H1 (cell line): Measurements from ENCODE around the gene GPC4. TPM values are rescaled to one million over a fixed set of nuclear protein-coding genes. Genes with fewer than 3 reads are reported as not detected.

Experiments
- CTCF ChIA-PET: fragments of 300-600 bp; sonication (Branson Sonifier 250); formaldehyde crosslinking; loops from one replicate; lab custom pipeline; 2021; ENCODE audit not compliant: partially characterized antibody; lab: Charles Lee
- POLR2A ChIA-PET: fragments of 300-600 bp; sonication (Branson Sonifier 250); formaldehyde crosslinking; loops from one replicate; lab custom pipeline; 2021; ENCODE audit warnings: inconsistent platforms; ENCODE audit not compliant: partially characterized antibody; lab: Charles Lee
- DNase-seq, 2 experiments: peaks; one replicate each; pipeline versions ENCODE4 v3.0.0 to v3.0.0-alpha.2; 2010 to 2022; ENCODE audit warnings: low spot score in 2 of 2, low read depth in 1 of 2, mixed read lengths in 1 of 2
- FAIRE-seq: peaks from 2 replicates; lab custom pipeline; 2011; peaks lifted over from hg19 to GRCh38; lab: Jason Lieb, UNC
- H2AFZ ChIP-seq: 2 replicates; pipeline ENCODE4 v1.8.1; 2012; ENCODE audit warnings: low read length, inconsistent platforms
- H2AK5ac ChIP-seq: 2 replicates; pipeline ENCODE4 v1.6.1; 2013; ENCODE audit warnings: low read depth, low read length
- H2BK120ac ChIP-seq: replicated peaks from 2 replicates; pipeline ENCODE3; 2013; ENCODE audit warnings: low read depth, low read length, inconsistent platforms
- H2BK12ac ChIP-seq: 2 replicates; pipeline ENCODE4 v1.6.1; 2013; ENCODE audit warnings: low read depth, low read length
- H2BK15ac ChIP-seq: 2 replicates; pipeline ENCODE4 v1.6.1; 2013; ENCODE audit warnings: low read length
- H2BK20ac ChIP-seq: 2 replicates; pipeline ENCODE4 v1.6.1; 2013; ENCODE audit warnings: low read length
- H2BK5ac ChIP-seq: 2 replicates; pipeline ENCODE4 v1.6.1; 2013; ENCODE audit warnings: low read depth, low read length
- H3K14ac ChIP-seq: 2 replicates; pipeline ENCODE4 v1.6.1; 2013; ENCODE audit warnings: inconsistent platforms; ENCODE audit not compliant: insufficient read length
- H3K18ac ChIP-seq: 2 replicates; pipeline ENCODE4 v1.6.1; 2013; ENCODE audit warnings: low read length; ENCODE audit errors: extremely low read depth
- H3K23ac ChIP-seq: 2 replicates; pipeline ENCODE4 v1.6.1; 2013; ENCODE audit warnings: inconsistent platforms; ENCODE audit not compliant: insufficient read length
- H3K23me2 ChIP-seq: 2 replicates; pipeline ENCODE4 v1.6.1; 2013; ENCODE audit warnings: low read depth, low read length
- H3K27ac ChIP-seq: 2 replicates; pipeline ENCODE4 v1.6.1; 2011; ENCODE audit warnings: low read depth, low read length, inconsistent platforms
- H3K27me3 ChIP-seq, 4 experiments: replicated peaks in 1 of 4; 1 replicate in 1 of 4; 2 replicates in 3 of 4; pipeline versions ENCODE4 v1.6.1 to v1.8.1; 2011 to 2013; ENCODE audit warnings: low read length in 3 of 4, mild to moderate bottlenecking in 3 of 4, inconsistent platforms in 2 of 4, mixed read lengths in 2 of 4, moderate library complexity in 1 of 4; ENCODE audit not compliant: control insufficient read depth in 3 of 4, insufficient read depth in 3 of 4; ENCODE audit errors: extremely low read depth in 1 of 4
- H3K36me3 ChIP-seq, 4 experiments: 2 replicates each; pipeline versions ENCODE4 v1.6.1 to v1.8.1; 2011 to 2013; ENCODE audit warnings: mild to moderate bottlenecking in 4 of 4, low read length in 3 of 4, moderate library complexity in 2 of 4, control low read depth in 1 of 4, inconsistent platforms in 1 of 4; ENCODE audit not compliant: insufficient read depth in 4 of 4, control insufficient read depth in 2 of 4
- H3K4ac ChIP-seq: replicated peaks from 2 replicates; pipeline ENCODE3; 2013; ENCODE audit warnings: low read length, low read depth, mixed read lengths, inconsistent platforms; ENCODE audit not compliant: insufficient read length
- H3K4me1 ChIP-seq, 4 experiments: replicated peaks in 1 of 4; 1 replicate in 1 of 4; 2 replicates in 3 of 4; pipeline versions ENCODE4 v1.6.1 to v1.8.1; 2011 to 2013; ENCODE audit warnings: low read length in 3 of 4, inconsistent platforms in 2 of 4, mixed read lengths in 1 of 4; ENCODE audit not compliant: insufficient read depth in 4 of 4, control insufficient read depth in 3 of 4
- H3K4me2 ChIP-seq, 2 experiments: 2 replicates each; pipeline versions ENCODE4 v1.6.1 to v1.8.1; 2011 to 2013; ENCODE audit warnings: low read depth in 2 of 2, low read length in 2 of 2, control low read depth in 1 of 2, inconsistent platforms in 1 of 2, mild to moderate bottlenecking in 1 of 2; ENCODE audit not compliant: insufficient read depth in 1 of 2
- H3K4me3 ChIP-seq, 4 experiments: fragments of 200-600, 300-600 bp in 1 of 4; sonication (generic), shearing (Covaris generic), sonication (Bioruptor Twin) in 1 of 4; 2 replicates each; pipeline versions ENCODE4 v1.5.1 to v1.8.1; 2011 to 2016; ENCODE audit warnings: low read length in 4 of 4, low read depth in 3 of 4, control low read depth in 2 of 4, inconsistent platforms in 2 of 4, mild to moderate bottlenecking in 2 of 4, mixed read lengths in 1 of 4, moderate library complexity in 1 of 4; ENCODE audit not compliant: insufficient read depth in 2 of 4; ENCODE audit errors: extremely low read depth in 1 of 4
- H3K56ac ChIP-seq: replicated peaks from 2 replicates; pipeline ENCODE3; 2013; ENCODE audit warnings: low read depth, mild to moderate bottlenecking, mixed read lengths, low read length, inconsistent platforms; ENCODE audit not compliant: insufficient read length
- H3K79me1 ChIP-seq: 2 replicates; pipeline ENCODE4 v1.6.1; 2013; ENCODE audit warnings: low read depth, low read length, control low read depth
- H3K79me2 ChIP-seq, 2 experiments: 2 replicates each; pipeline versions ENCODE4 v1.6.1 to v1.8.1; 2012 to 2013; ENCODE audit warnings: low read length in 2 of 2, mild to moderate bottlenecking in 2 of 2, inconsistent platforms in 1 of 2; ENCODE audit not compliant: insufficient read depth in 2 of 2, control insufficient read depth in 1 of 2
- H3K9ac ChIP-seq, 4 experiments: replicated peaks in 1 of 4; 1 replicate in 1 of 4; 2 replicates in 3 of 4; pipeline versions ENCODE4 v1.6.1 to v1.8.1; 2011 to 2013; ENCODE audit warnings: low read depth in 3 of 4, low read length in 3 of 4, control low read depth in 2 of 4, mild to moderate bottlenecking in 2 of 4, moderate library complexity in 2 of 4, inconsistent platforms in 1 of 4; ENCODE audit errors: extremely low read depth in 1 of 4
- H3K9me3 ChIP-seq, 2 experiments: 2 replicates each; pipeline versions ENCODE4 v1.6.1 to v1.8.1; 2012 to 2013; ENCODE audit warnings: mild to moderate bottlenecking in 2 of 2, moderate library complexity in 2 of 2, control low read depth in 1 of 2, inconsistent platforms in 1 of 2, low read depth in 1 of 2, low read length in 1 of 2, mixed read lengths in 1 of 2; ENCODE audit not compliant: insufficient read depth in 2 of 2
- H4K20me1 ChIP-seq, 2 experiments: replicated peaks in 1 of 2; 2 replicates each; pipeline versions ENCODE3 to v1.8.1; 2011 to 2013; ENCODE audit warnings: inconsistent platforms in 2 of 2, low read length in 2 of 2, mild to moderate bottlenecking in 1 of 2; ENCODE audit not compliant: insufficient read depth in 2 of 2, control insufficient read depth in 1 of 2
- H4K5ac ChIP-seq: 2 replicates; pipeline ENCODE4 v1.6.1; 2013; ENCODE audit warnings: low read length, low read depth, mixed read lengths, inconsistent platforms; ENCODE audit not compliant: insufficient read length
- H4K8ac ChIP-seq: 2 replicates; pipeline ENCODE4 v1.8.0; 2013; ENCODE audit warnings: mild to moderate bottlenecking, moderate library complexity, low read length, inconsistent platforms; ENCODE audit not compliant: insufficient read depth; ENCODE audit errors: extremely low read depth
- H4K91ac ChIP-seq: replicated peaks from 2 replicates; pipeline ENCODE3; 2013; ENCODE audit warnings: low read length, mixed read lengths, inconsistent platforms; ENCODE audit not compliant: insufficient read length
- ASH2L ChIP-seq: fragments of 200-600, 300-600 bp; sonication (generic); IDR thresholded peaks from one replicate; pipeline ENCODE4 v1.7.1; 2017; ENCODE audit warnings: low read length
- ATF2 ChIP-seq: IDR thresholded peaks from 2 replicates; pipeline ENCODE4 v1.6.1; 2012; ENCODE audit warnings: low read length, inconsistent platforms
- GTF2F1 ChIP-seq: IDR thresholded peaks from 2 replicates; pipeline ENCODE4 v1.6.1; 2012; ENCODE audit warnings: low read depth, low read length, improper control_type of control experiment, borderline replicate concordance
- KDM5A ChIP-seq: fragments of 200-600 bp; IDR thresholded peaks from 2 replicates; pipeline ENCODE4 v1.7.1; 2012; ENCODE audit warnings: mild to moderate bottlenecking, low read length, inconsistent platforms, mixed read lengths
- RAD21 ChIP-seq, 2 experiments: IDR thresholded peaks in 1 of 2; conservative IDR thresholded peaks in 1 of 2; 2 replicates each; pipeline ENCODE4 v1.6.1; 2011; ENCODE audit warnings: low read depth in 2 of 2, low read length in 2 of 2, improper control_type of control experiment in 1 of 2, inconsistent platforms in 1 of 2, mild to moderate bottlenecking in 1 of 2, moderate library complexity in 1 of 2
- SIN3A ChIP-seq, 2 experiments: IDR thresholded peaks in 1 of 2; conservative IDR thresholded peaks in 1 of 2; 2 replicates each; pipeline ENCODE4 v1.6.1; 2011 to 2012; ENCODE audit warnings: low read length in 2 of 2, improper control_type of control experiment in 1 of 2, low read depth in 1 of 2, mild to moderate bottlenecking in 1 of 2
- TAF1 ChIP-seq: IDR thresholded peaks from 2 replicates; pipeline ENCODE4 v1.6.1; 2011; ENCODE audit warnings: mild to moderate bottlenecking, low read depth, low read length
- ZNF274 ChIP-seq: IDR thresholded peaks from 2 replicates; pipeline ENCODE4 v1.7.0; 2012; ENCODE audit warnings: low read length, borderline replicate concordance; ENCODE audit errors: extremely low read depth
- WGBS, 2 experiments: shearing (Covaris generic) in 1 of 2; methylation state at CpG; one replicate each; pipeline versions ENCODE4 v1.1.6 to v1.1.7; 2013 to 2015; ENCODE audit warnings: low lambda C conversion rate in 2 of 2, mixed read lengths in 2 of 2, inconsistent platforms in 1 of 2, low coverage in 1 of 2, missing lambda C conversion rate in 1 of 2; ENCODE audit not compliant: insufficient replicate concordance in 2 of 2, insufficient coverage in 1 of 2, insufficient read length in 1 of 2; ENCODE audit errors: extremely low coverage in 1 of 2, missing lambda C conversion rate in 1 of 2; 5-methylcytosine and 5-hydroxymethylcytosine counted together
- polyA plus RNA-seq, 7 experiments: library from polyadenylated mRNA; depleted of rRNA in 3 of 7; stranded (reverse) in 5 of 7; unstranded in 2 of 7; fragments of >200 nt in 5 of 7; fragments of 200-250 nt in 2 of 7; gene quantifications; 1 replicate in 5 of 7; 2 replicates in 1 of 7; 4 replicates in 1 of 7; pipeline versions ENCODE4 v1.2.1 to v1.2.3, GENCODE V29; 2011 to 2013; ENCODE audit warnings: missing spikeins in 2 of 7, mixed read lengths in 2 of 7
- total RNA-seq: library from RNA; stranded (reverse); fragmentation: NEBNext Ultra II Directional; extraction: Animal tissue kit (Norgen Biotek cat#: 25700); gene quantifications from 2 replicates; pipeline ENCODE4 v1.2.1, GENCODE V29; 2021
- TF ChIP-seq, protein P1 (sequence below): IDR thresholded peaks from 2 replicates; pipeline ENCODE4 v1.6.1; 2011; ENCODE audit warnings: low read length, improper control_type of control experiment

Gene GPC4
- total and polyA plus RNA-seq, 2 of the 8 experiments (the other 6 are each of a cell fraction or from before 2014, with no cell fraction given): 46.8 to 230 TPM

DNA sequence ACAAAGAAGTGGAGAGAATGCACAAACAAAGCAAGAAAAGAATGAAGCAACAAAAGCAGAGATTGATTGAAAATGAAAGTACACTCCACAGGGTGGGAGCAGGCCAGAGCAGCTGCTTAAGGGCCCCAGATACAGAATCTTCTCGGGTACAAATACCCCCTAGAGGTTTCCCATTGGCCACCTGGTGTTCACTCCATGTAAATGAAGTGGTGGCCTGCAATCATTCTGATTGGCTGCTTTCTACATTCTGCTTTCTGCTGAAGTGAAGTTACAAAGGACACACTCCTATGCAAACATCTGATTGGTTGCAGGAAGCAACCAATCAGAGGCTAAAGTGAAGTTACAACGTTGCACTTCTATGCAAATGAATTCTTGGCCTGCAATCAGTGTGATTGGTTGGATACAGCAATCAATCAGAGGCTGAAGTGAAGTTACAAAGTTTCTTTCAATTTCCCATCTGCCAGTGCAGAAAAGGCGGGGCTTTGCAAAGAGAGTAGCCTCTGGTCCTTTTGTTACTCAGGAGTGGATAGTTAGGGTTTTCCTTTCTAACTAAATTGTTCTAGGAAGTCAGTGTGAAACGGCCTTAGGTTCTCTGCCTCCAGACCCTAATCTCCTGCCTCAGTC is 19.0 kb upstream of the GPC4 start:
- peak; percentile 71 for FAIRE-seq
- CTCF ChIA-PET: no interaction called here
- no peak for TF ChIP-seq SIN3A (conservative IDR thresholded peaks at IDR 0.05 in 1 of 2, IDR thresholded peaks at IDR 0.05 in 1 of 2; ENCODE audit: low read depth in 1 of 2, low read length in 2 of 2)
- TF ChIP-seq, protein P1, sequence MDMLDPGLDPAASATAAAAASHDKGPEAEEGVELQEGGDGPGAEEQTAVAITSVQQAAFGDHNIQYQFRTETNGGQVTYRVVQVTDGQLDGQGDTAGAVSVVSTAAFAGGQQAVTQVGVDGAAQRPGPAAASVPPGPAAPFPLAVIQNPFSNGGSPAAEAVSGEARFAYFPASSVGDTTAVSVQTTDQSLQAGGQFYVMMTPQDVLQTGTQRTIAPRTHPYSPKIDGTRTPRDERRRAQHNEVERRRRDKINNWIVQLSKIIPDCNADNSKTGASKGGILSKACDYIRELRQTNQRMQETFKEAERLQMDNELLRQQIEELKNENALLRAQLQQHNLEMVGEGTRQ: no peak
- no peak for TF ChIP-seq RAD21 (IDR thresholded peaks at IDR 0.05 in 1 of 2, conservative IDR thresholded peaks at IDR 0.05 in 1 of 2; ENCODE audit: low read depth in 2 of 2, low read length in 2 of 2)
- no peak for TF ChIP-seq ATF2
- TF ChIP-seq TAF1: no peak
- TF ChIP-seq ASH2L: no peak
- no peak for TF ChIP-seq GTF2F1
- no peak for TF ChIP-seq ZNF274
- TF ChIP-seq KDM5A: no peak

More for the DNA sequence above, 19.0 kb upstream of the GPC4 start:
- Histone ChIP-seq H4K20me1 (no peaks in the 10 kb centered on the region), H3K18ac (no peak overlapping the region), H3K27ac (no peak overlapping the region), H3K4me3 (no peak overlapping the region), H2BK15ac (no peak overlapping the region), H4K8ac (no peak overlapping the region), H3K23me2 (no peaks in the 10 kb centered on the region), H2AFZ (no peak overlapping the region), H3K23ac (no peak overlapping the region), H3K4me1 (peaks cover 0 to 12% (median 6%) of the 10 kb centered on the region in 4 experiments; a peak in 5 of 7 replicates), H2BK120ac (no peak overlapping the region), H2BK5ac (no peak overlapping the region), H3K4ac (no peak overlapping the region), H3K79me1 (no peaks in the 10 kb centered on the region), H4K91ac (no peak overlapping the region), H3K14ac (no peak overlapping the region), H3K27me3 (no peaks in the 10 kb centered on the region), H3K56ac (no peak overlapping the region), H2BK20ac (no peak overlapping the region), H3K9me3 (no peaks in the 10 kb centered on the region), H3K9ac (no peak overlapping the region), H2AK5ac (no peak overlapping the region), H3K79me2 (no peaks in the 10 kb centered on the region), H3K36me3 (no peaks in the 10 kb centered on the region), H4K5ac (no peak overlapping the region), H3K4me2 (no peak overlapping the region), H2BK12ac (no peak overlapping the region)
- 61% methylated on average over 4 of the region's 4 CpGs; no CpG with 5 or more reads in 1 of the 2 experiments for WGBS, 2 experiments
- POLR2A ChIA-PET: interaction anchor here (1.3 kb wide), 1 partner anchor 11 kb away, joined by 6 read pairs; no protein-coding TSS in a partner anchor
- no peak for DNase-seq
